ENCODE data around the gene MYL1. TPM values are rescaled to one million over a fixed set of nuclear protein-coding genes. Genes with fewer than 3 reads are reported as not detected.

MYL1 gene
- total and polyA plus RNA-seq, 2 of the 8 experiments (the other 6 are each of a cell fraction or from before 2014, with no cell fraction given) = not detected

DNA sequence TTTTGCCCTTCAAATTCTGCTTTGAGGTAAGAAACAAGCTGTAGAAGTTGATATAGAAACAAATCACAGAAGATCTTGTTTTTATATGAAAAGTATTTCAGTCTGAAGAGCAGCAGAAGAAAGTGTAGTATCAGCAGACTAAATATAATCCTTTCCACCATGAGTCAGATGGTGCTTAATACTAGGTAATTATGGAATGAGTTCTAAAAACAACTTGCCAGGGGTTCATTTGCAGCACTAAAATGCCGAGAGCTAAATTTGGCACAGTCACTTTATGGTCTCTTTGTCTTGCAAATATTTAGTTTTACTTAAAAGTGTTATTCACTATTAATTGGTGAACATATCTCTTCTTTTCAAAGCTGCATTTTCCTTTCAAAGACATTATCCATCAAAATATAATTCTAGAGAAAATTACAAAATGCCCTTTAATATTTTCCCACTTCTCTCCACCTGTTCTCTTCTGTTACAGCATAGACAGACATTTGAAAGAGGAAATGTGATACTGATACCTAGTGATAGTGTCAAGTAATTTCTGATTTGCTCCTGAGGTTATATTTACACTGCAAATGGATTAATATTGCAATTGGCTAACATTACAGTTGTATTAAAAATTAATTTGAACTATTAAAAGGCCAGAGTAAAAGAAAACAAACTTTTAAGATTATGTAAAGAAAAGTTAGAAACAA, 5.3 kb downstream of the MYL1 start (continued):
- TF ChIP-seq, protein P1, sequence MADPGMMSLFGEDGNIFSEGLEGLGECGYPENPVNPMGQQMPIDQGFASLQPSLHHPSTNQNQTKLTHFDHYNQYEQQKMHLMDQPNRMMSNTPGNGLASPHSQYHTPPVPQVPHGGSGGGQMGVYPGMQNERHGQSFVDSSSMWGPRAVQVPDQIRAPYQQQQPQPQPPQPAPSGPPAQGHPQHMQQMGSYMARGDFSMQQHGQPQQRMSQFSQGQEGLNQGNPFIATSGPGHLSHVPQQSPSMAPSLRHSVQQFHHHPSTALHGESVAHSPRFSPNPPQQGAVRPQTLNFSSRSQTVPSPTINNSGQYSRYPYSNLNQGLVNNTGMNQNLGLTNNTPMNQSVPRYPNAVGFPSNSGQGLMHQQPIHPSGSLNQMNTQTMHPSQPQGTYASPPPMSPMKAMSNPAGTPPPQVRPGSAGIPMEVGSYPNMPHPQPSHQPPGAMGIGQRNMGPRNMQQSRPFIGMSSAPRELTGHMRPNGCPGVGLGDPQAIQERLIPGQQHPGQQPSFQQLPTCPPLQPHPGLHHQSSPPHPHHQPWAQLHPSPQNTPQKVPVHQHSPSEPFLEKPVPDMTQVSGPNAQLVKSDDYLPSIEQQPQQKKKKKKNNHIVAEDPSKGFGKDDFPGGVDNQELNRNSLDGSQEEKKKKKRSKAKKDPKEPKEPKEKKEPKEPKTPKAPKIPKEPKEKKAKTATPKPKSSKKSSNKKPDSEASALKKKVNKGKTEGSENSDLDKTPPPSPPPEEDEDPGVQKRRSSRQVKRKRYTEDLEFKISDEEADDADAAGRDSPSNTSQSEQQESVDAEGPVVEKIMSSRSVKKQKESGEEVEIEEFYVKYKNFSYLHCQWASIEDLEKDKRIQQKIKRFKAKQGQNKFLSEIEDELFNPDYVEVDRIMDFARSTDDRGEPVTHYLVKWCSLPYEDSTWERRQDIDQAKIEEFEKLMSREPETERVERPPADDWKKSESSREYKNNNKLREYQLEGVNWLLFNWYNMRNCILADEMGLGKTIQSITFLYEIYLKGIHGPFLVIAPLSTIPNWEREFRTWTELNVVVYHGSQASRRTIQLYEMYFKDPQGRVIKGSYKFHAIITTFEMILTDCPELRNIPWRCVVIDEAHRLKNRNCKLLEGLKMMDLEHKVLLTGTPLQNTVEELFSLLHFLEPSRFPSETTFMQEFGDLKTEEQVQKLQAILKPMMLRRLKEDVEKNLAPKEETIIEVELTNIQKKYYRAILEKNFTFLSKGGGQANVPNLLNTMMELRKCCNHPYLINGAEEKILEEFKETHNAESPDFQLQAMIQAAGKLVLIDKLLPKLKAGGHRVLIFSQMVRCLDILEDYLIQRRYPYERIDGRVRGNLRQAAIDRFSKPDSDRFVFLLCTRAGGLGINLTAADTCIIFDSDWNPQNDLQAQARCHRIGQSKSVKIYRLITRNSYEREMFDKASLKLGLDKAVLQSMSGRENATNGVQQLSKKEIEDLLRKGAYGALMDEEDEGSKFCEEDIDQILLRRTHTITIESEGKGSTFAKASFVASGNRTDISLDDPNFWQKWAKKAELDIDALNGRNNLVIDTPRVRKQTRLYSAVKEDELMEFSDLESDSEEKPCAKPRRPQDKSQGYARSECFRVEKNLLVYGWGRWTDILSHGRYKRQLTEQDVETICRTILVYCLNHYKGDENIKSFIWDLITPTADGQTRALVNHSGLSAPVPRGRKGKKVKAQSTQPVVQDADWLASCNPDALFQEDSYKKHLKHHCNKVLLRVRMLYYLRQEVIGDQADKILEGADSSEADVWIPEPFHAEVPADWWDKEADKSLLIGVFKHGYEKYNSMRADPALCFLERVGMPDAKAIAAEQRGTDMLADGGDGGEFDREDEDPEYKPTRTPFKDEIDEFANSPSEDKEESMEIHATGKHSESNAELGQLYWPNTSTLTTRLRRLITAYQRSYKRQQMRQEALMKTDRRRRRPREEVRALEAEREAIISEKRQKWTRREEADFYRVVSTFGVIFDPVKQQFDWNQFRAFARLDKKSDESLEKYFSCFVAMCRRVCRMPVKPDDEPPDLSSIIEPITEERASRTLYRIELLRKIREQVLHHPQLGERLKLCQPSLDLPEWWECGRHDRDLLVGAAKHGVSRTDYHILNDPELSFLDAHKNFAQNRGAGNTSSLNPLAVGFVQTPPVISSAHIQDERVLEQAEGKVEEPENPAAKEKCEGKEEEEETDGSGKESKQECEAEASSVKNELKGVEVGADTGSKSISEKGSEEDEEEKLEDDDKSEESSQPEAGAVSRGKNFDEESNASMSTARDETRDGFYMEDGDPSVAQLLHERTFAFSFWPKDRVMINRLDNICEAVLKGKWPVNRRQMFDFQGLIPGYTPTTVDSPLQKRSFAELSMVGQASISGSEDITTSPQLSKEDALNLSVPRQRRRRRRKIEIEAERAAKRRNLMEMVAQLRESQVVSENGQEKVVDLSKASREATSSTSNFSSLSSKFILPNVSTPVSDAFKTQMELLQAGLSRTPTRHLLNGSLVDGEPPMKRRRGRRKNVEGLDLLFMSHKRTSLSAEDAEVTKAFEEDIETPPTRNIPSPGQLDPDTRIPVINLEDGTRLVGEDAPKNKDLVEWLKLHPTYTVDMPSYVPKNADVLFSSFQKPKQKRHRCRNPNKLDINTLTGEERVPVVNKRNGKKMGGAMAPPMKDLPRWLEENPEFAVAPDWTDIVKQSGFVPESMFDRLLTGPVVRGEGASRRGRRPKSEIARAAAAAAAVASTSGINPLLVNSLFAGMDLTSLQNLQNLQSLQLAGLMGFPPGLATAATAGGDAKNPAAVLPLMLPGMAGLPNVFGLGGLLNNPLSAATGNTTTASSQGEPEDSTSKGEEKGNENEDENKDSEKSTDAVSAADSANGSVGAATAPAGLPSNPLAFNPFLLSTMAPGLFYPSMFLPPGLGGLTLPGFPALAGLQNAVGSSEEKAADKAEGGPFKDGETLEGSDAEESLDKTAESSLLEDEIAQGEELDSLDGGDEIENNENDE (IDR thresholded peaks at IDR 0.05; ENCODE audit: insufficient replicate concordance, low read length) = no peak

Data from H1 (cell line).